DMS114 treated with DMSO at 0.1 percent for 48 hours (cell line): ENCODE data around the gene MAP3K8.
"Not testable (repeated sequence)": the region's sequence is repeated elsewhere in the genome, so short reads cannot be mapped to it uniquely, and the experiment has no call there.

ENCODE experiments used
- DNase-seq: peaks from one replicate; lab custom pipeline; 2025; ENCODE audit not compliant: unreplicated experiment; lab: John Stamatoyannopoulos, UW

Gene MAP3K8

DNA sequence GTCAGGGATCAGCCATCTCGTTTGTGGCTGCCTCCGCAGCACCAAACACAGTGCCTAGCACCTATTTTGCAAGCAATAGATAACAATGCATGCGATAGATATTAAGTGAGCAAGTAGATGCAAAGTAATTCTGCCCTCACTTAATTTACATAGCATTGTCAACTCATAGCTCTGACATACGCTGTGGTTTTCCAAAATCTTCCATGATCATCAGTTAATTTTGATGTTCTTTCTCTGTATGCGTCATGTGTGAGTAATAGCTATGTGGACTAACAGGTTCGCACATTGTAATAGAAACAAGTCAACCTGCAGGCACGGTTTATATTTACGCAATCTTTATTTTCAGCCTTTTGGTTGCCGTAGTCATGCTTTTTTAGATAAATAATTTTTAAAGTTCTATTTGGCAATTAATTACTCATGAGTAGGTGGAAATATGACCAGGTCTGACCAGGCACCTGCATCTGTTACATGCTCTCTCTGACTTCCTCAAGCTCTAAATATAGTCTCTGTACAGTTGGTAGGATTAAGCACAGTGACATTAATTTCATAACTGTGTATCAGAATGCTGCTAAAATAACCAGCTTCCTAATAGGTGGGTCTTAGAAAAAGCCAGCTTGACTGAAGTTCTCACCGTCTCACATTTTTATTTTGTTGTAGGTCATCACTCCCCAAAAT lies 13.3 kb downstream of the MAP3K8 start:
- no peak for DNase-seq

DNA sequence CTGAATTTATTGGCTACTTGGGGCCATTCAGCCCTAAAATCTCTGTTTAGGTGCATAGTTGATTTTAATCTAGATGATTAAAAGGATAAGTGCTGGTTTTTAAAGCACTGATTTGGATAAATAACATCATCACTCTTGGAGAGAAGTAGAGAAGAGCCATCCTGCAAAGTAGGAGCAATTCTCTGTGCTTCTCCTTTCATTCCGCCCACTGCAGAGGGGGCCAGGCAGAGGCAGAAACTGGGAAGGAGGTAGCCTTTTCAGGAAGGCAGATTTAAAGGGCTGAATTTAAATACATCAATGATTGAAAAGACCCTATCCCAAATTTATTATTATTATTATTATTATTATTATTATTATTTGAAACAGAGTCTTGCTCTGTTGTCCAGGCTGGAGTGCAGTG lies 14.1 kb downstream of the MAP3K8 start:
- DNase-seq, result no peak

GRCh38 chr10:30453764-30454527 lies 20.0 kb downstream of the MAP3K8 start:
- no peak for DNase-seq

DNA sequence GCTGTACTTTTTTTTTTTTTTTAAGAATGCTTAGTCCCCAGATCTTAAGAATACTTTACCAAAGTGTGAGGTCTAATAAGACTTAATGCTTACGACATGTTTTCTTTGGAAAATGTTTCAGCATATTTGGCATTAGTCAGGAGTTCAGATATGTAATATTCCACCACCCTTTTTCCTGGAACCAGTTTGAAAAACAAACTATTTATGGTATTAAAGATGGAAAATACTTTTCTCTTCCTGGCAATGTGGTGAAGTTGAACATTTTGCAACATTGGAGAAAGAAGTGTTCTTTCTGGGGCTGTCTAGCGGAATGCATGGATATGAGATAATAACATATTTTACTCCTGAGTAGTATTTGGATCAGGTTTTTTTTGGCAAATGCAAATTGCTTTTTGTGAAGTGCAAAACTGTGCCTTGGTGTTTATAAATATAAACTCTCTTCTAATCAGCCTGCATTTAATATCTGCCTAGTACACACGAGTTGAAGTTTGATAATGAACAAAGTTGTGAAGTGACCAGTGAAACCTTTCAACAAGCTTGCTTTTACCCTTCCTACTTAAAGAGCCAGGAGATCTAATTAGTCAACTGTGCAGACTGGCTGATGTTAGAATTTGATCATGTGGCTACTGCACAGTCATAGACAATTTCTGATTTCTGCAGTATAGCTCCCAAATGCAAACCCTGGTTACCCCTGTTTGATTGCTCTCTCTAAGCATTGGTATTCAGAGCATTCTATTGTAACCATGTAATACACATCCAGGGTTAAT lies 20.9 kb downstream of the MAP3K8 start:
- no peak for DNase-seq

DNA sequence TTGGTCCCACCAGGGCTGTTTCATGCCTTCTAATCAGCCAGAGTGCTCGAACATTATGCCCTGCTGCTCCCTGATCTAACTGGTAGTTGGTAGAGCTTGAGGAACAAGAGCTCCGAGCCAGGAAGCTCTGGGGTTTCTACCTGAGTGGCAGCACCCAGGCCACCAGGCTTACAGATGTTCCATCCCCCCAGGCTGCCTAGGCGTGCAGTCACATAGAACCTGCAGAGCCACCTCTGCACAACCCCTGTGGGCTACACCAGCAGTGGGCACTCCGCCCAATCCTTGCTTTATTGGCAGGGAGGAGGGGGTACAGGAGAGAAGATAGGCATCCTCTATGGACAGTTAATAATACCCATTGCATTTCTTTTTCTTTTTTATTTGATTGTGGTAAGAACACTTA lies 21.8 kb downstream of the MAP3K8 start:
- no peak for DNase-seq

GRCh38 chr10:30456266-30456665 lies 22.3 kb downstream of the MAP3K8 start:
- DNase-seq, result no peak

GRCh38 chr10:30459283-30459682 lies 25.3 kb downstream of the MAP3K8 start:
- DNase-seq, result no peak

DNA sequence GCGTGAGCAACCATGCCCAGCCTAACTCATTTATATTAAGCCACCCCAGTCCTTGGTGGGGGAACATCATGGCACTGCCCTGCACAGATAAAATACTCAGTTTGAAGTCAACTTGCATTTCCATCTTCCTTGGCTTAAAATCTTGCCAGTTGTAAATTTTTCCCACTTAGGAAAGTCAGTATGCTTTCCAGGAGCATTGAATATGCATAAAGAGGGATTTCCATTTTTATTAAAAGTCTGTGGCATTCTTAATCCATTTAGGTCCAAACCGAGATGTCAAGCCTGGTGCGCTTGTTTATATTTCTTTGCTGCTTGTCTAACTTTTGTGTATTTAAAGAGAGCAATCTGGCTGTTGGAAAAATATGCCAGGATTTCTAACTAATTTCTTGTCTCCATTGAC lies 26.1 kb downstream of the MAP3K8 start:
- DNase-seq, result no peak

DNA sequence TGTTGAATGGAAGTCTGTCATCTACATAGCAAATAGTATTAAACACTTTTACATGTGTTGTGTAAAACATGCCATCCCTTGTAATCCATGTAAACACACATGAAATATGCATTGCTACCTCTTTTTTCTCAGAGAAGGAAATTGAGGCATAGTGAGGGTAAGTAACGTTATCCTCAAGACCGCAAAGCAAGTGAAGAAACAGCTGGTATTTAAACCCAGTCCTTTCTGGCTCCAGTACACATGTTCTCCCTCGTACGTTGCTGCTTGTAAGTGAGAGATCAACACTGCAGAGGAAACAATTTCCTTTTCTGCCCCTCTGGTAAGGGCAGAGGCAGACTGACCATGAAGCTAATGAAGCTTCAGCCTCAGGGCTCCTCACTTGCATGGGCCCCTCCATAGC lies 28.5 kb downstream of the MAP3K8 start:
- DNase-seq, result no peak

DNA sequence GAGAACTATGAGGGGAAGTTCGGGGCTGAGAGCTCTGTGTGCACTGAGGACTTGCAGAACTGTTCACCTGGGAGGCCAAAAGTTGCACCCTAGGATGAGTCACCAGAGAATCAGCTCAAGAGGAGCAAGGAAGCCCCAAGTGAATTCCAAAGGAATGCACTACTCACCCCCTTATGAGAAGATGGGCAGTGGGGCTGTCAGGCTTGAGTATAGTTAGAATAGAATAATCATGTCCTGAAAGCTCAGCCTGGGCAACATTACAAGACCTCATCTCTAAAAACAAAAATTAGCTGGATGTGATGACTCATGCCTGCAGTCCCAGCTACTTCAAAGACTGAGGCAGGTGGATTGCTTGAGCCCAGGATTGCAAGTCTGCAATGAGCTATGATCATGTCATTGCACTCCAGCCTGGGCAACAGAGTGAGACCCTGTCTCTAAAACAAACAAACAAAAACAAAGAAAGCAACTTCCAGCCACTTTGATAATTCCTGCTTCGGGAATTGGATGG lies 30.0 kb downstream of the MAP3K8 start:
- no peak for DNase-seq

DNA sequence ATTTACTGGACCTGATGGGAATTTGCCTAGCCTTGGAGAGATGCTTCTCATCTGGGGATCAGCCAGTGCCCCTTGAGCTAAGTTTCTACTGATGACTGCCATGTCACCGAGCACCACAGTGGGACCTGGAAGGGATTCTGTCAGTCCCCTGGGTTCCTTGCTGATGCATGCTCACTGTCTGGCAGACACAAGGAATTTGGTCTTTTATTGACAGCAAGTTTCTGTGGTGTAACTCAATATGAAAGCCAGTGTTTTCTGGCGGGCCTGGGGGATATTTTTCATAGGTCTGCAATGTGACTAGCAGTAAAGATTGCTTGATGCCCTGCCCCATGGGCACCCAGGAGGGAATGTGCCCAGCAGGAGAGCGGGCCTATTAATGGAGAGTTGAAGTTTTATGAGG lies 30.7 kb downstream of the MAP3K8 start:
- no peak for DNase-seq

DNA sequence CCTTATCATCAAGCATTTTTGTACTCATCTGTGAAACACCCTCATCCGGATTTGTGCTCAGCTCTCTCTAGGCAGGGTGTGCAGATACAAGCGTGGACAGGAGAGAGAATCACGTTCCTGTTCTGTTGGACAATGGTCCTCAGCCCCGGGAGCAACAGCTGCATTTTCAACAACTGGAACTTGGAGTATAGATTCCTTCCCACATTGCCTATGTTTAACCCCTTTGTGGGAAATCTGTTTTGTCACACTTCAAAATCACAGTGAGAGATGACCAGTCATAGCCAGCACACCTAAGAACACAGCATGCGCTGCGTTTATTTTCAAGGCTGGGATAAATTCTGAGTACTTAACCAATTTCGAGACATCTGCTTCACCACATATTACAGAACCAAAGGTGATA lies 32.5 kb downstream of the MAP3K8 start:
- DNase-seq, result no peak

- DNase-seq, result no peak
Observed at GRCh38 chr10:30467651-30468338, 33.8 kb downstream of the MAP3K8 start.

DNA sequence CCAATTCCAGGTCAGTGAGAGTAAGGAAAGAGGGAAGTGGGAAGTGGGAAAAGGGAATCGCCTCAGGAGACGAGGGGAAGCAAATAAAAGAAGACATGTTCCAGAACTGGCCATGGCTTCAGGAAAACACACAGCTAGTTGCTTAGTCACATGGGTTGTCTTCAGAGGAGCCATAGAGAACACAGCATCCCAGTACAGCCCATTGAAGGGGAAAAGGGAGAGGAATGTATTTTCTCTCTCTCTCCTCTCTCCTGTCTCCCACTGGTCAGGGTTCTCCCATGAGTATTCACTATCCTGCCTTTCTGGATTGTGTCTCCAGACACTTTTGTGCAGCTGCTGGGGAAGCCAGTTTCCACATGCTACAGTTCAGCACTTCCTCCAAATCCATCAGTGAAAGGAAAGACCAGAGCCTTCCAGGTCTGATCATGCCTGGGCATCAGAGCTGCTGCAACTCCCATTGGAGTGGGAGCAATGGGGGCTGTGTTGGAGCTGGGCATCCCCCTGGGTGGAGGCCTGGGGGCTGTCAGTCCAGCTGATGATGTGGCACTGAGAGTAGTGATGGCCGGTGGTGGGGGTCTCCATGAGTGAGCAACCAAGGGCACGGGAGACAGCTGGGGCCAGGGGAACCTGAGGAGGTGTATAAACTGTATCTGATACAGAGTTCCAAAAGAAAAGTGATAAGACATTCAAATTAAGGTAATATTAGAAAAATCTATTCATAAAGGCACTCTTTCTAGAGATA lies 38.6 kb downstream of the MAP3K8 start:
- DNase-seq, result no peak

- not testable (repeated sequence) for DNase-seq
Observed at GRCh38 chr10:30475515-30475914, 41.5 kb downstream of the MAP3K8 start.

DNA sequence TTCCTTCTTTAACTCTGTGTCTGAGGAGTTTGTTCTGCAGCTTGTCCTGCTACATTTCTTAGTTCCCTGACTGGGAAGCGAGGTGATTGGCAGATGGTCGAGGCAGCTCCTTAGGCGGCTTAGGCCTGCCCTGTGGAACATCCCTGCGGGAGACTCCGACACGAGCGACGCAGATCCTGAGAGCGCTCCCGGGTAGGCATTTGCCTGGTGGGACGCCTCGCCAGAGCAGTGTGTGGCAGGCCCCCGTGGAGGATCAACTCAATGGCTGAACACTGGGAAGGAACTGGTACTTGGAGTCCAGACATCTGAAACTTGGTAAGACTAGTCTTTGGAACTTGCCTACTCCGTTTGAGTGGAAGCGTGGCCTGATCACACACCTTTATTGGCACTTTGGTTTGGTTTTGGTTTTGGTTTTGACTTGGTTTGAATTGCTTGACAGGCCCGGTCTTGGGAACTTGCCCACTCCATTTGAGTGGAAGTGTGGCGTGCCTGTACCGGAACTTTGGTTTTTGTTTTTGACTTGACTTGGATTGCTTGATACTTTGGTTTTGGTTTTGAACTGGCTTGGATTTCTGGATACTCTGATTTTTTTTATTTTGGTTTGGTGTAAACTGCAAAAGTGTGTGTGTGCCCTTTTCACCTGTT lies 42.6 kb downstream of the MAP3K8 start:
- no peak for DNase-seq

DNA sequence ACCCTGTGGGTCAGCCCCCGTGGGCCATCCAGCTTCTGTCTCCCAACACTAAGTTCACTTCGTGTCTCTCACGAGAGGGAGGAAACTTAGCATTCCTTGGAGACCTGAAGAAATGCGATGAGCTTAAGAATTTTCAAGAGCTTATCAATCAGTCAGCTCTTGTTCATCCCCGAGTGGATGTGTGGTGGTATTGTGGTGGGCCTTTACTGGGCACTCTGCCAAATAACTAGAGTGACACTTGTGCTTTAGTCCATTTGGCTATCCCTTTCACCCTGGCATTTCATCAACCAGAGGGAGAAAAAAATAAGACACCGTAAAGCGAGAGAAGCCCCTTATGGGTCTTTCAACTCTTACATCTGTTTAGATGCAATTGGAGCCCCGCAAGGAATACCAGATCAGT lies 45.5 kb downstream of the MAP3K8 start:
- not testable (repeated sequence) for DNase-seq

DNA sequence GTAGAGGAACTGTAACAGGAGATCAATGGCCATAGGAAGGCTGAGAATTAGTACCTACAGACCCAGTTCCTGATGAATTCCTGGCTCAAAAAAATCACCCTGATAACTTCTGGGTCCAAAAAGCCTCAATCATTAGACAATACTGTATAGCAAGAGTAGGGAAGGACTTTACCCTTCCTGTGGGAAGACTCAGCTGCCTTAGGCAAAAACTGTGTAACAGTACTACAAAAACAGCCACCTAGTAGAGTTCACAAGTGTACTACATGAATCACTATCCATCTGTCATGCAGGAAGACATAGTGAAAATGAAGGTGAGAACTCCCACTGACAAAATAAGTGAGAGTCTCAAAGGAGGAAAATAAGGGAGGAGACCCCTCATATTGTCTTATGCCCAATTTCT lies 47.6 kb downstream of the MAP3K8 start:
- no peak for DNase-seq

GRCh38 chr10:30488316-30488715 lies 54.3 kb downstream of the MAP3K8 start:
- DNase-seq, result no peak

- DNase-seq, result no peak
Observed at GRCh38 chr10:30489346-30489745, 55.4 kb downstream of the MAP3K8 start.
